Activated naive CD4-positive, alpha-beta T cell treated with anti-CD3 and anti-CD28 coated beads, Interleukin-2, amount 50 U/mL, for 16 hours (primary cell): ENCODE measurements around the gene NFE2L1.
"Not testable (repeated sequence)": the region's sequence is repeated elsewhere in the genome, so short reads cannot be mapped to it uniquely, and the experiment has no call there.

Source experiments
- DNase-seq: peaks from one replicate; pipeline ENCODE4 v3.0.0-alpha.2; 2020

The NFE2L1 gene

DNA sequence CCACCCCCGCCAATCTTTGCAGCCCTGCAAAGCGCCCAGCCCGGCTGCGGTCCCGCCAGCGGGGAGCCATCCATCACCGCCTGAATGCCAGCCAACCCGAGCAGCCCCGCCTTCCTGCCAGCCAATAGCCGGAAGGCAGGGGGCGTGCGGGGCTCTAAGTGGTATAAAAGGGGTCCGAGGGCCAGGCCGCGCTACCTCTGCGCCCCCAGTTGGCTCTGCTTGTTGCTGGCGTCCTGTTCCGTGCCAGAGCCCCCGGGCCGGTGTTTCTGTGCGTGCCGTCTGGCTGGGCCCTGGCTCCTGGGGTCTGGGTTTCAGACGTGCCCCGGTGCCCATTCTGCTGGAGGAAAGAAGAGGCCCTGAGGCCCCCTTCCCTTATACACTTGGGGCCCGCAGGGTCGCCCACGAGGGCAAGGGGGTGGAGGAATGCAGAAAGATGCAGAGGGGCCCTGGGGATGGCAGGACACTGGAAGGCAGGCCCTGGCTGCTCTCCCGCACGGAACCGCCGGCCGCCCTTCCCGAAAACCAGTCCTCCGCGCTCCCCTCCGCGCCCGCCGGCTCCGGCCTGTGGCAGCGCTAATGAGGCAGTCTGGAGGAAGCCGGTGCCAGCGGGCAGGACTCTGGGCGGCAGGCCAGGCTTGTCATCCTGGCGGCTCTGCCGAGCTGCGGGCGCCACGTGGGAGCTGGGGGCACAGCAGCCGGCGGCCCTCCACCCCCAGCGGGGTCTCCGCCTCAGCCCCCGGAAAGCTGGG lies 24.6 kb upstream of the NFE2L1 start:
- peak; percentile 42 for DNase-seq

DNA sequence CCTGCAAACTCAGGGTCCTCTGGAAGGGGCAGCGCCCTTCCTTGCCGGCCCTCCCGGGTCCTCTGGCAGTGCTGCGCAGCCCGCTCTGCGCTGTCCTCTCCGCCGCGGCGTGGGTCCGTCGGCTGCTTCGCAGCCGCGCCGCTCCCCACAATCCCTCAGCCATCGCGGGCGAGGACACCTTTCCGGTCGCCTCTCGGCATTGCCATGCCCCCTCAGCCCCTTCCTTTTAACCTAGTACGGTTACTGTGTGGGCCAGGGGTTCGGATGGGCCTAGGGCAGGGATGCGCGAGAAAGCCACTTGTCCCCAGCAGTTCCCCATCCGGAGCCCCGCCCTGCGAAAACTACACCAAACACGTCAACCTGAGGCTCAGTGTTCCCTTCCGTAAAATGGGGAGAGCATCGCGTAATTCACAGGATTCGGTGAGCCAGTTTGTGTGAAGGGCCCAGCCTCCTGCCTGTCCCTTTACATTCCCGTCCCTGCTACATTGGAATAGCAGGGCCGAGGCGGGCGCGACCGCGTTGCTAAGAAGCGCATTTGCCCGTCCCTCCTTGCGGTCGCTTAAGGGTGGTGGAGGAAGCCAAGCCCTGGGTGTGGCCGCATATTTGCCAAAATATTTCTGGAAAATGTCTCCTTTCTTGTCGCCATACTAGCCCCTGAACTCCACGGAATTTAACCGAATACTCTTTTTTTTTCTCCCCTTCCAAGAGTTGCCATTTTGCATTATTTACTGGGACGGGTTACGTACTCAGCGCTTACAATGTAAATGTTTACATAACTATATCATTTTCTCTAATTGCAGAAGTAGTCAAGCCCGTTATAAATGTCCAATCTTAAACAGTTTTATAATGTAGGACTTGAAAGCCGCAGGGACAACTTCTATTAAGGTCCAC lies 23.8 kb upstream of the NFE2L1 start:
- DNase-seq: peak; percentile 31

DNA sequence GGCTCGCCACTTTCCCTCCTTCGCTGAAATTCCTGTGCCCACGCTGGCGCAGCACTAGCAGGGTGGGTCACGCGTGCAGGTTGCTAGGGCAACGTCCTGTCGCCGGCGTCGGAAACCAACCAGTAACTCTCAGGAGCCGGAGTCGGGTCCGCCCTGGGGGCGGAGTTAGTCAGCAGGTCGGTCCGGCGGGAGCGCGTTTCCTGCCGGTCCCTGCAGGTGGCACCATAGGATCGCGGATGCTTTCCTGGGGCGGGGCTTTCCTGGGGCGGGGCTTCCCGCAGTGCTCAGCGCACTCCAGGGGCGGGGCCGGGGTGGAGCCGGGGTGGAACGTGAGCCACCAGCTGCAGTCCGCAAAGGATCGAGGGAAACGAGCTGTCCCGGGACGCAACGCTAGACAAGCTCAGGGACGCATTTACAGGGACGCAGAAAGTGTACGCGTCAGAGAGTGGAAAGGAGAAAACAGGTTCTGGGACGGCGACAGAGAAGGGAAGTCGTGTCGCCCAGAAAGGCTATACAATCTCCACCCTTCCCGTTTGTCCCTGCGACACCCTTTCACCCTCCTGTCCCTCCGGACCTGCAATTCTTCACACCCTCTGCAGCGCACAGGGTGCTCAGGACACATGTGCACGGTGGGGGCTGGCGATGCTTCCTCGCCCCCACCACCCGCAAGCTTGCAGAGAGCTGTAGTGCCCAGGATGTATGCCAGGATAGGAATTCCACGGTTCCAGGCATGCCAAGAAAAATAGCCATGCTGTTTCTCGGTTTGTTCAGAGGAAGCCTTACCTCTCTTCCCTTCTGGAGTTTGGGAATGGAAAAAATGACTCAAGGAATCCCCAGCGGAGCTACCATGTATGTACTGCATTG lies 22.9 kb upstream of the NFE2L1 start:
- DNase-seq: peak; percentile 97

DNA sequence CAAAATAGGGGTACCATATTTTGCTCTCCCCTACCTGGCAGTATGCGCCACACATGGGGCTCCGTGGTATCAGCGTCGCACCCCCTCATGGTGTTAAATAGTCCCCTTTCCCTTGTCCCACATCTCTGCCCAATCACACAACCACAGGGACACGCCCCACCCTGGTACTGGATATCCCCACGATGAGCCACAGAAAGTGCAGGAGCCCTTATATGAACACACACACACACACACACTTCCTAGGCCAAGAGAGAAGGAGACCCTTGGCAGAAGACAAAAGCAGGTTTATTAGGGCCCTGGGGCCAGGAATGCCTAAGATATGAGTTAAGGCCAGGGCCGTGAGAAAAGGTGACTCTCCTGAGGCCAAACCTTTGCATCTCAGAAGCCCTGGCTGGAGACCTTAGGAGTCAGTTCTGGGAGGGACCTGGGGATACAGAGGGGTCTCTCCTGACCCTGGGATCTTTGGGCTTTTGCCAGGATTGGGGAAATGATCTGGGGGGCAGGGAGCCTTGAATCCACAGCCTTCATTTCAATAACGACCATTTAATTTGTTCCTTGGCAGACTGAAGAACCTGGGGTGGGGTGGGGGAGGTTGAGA lies 22.2 kb upstream of the NFE2L1 start:
- no peak for DNase-seq

DNA sequence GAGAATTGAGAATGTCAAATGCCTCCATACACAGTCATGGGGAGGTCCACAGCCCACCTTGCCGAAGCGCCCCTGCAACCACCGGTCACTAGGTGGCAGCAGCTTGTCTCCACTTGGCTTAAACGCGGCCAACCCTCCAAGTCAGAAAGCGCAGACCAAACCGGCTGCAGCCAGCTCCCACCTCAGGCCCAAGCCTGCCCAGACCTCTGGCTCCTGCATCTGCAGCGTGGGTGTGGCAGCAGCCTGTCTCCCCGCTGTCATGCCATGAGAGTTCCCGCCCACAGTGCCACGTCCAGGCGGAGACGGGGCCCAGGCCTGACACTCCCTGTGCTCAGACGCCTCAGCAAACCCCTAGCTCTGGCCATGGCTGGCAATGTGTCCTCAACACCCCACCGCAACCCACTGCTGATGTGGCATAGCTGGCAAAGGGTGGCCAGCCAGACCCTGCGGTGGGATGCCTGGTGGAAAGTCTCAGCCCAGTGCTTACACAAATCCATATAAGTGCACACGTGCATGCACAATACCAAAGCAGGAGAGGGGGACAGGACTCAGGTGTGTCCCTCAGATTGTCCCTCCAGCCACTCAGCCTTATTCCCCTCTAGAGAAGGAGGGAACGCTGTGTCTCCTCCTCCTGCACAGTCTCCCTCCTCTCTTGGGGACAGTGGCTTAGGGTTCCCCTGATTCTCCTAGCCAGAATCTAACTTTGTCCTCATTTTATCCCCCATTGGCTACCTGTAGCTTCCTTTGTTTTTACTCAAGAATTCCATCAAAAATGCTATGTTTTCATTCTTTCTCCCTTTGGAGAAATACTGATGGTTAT lies 21.4 kb upstream of the NFE2L1 start:
- DNase-seq: peak; percentile 76

DNA sequence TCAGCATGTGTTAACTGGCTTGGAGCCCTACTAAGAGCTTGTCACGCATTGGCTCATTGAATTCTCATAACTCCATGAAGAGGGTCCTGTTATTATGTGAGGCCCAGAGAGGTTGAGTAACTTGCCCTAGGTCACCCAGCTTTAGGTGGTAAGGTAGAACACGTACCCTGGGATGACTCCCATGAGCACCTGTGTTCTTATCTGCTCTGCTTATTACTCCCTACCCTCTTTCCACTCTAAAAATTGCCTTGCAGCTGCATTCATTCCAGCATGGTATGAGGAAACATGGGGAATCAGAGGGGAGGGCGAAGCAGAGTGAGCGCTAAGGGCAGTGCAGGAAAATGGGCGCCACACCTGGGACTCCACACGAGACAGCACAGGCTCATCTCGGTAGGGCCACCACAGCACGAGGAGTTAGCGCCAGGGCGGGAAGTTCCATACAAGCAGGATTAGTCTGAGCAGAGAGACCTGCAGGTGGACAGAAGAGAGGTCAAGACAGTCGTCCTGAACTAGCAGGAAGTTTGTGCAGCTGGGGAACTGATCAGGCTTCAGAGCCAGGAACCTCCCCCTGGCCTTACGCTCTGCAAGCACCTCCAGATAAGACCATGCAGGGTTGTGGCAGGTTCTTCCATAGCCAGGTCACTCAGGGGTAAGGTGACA lies 20.7 kb upstream of the NFE2L1 start:
- DNase-seq: no peak

DNA sequence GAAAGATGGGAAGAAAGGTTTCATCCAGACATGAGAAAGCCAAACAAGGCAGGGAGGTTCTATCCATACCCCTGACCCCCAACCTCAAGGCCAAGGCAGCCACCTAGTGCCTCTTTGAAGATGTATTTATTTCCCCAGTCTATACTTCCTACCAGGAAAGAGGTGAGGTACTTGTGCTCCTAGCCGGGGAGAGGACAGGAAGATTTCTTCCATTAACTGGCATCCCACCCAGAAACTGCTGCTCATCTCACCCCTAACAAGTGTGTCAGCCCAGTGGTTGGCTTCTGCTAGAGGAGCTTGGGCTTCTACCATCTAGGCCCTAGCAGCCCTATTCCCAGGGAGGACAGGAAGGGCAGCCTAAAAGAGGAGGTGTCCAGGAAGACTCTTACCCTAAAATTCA lies 19.4 kb upstream of the NFE2L1 start:
- DNase-seq: no peak

DNA sequence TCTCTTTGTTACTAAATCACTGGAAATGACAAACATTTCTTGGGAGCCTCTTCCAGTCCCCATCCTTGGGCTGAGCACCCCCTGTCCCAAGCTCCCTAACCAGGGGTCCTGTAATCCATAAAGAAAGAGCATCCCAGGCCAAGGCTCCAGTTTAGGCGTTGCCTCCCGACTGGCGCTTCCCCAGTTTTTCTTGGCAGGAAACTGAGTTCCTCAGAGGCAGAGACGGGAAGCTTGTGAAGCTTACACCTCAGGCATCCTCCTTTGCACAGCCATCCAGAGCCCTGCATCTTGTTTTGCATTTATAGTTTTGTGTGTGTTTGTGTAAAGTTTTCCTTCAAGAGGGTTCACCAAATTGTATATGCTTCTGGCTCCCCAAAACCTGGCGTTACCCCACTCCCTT lies 17.6 kb upstream of the NFE2L1 start:
- DNase-seq: no peak

DNA sequence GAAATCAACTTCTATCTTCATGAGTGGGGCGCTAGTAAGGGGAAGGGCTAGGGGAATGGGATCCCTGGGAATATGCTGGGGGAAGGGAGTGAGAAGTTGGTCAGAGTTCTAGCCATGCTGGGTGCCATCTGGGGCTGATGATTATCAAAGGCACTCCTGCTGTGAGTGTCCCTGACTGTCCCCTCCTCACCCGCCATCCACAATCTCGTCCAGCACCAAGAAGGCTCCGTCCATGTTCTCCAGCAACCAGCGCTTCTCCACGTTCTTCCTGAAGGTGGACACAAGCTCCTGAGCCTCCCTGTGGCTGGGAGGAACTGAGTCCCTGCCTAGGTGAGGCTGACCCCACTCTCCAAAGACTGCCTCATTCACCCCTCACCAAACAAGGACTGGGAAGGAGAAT lies 16.2 kb upstream of the NFE2L1 start:
- DNase-seq: no peak

DNA sequence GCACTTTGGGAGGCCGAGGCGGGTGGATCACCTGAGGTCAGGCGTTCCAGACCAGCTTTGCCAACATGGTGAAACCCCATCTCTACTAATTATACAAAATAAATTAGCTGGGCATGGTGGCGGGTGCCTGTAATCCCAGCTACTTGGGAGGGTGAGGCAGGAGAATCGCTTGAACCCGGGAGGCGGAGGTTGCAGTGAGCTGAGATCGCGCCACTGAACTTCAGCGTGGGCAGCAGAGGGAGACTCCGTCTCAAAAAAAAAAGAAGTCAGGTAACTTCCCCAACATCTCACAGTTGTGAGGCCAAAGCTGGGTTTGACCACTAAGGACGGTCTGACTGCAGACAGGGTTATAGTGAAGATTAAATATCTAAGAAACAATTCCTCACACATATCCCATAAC lies 13.4 kb upstream of the NFE2L1 start:
- DNase-seq: not testable (repeated sequence)

DNA sequence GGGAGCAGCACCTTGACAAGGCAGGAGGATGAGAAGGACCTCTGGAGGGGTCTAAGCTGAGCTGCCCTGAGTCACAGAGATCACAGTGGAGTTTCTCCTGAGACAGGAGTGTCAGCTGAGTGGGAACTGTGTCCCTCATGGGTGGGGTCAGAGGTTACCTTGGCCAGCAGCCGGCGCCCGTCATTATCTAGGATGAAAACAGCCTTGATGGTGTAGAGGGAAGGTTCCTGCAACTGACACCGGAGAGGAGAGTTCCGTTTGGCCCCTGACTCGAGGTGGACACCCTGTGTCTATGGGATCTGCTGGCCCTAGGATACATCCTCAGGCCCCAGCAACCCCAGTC lies 11.5 kb upstream of the NFE2L1 start:
- no peak for DNase-seq

DNA sequence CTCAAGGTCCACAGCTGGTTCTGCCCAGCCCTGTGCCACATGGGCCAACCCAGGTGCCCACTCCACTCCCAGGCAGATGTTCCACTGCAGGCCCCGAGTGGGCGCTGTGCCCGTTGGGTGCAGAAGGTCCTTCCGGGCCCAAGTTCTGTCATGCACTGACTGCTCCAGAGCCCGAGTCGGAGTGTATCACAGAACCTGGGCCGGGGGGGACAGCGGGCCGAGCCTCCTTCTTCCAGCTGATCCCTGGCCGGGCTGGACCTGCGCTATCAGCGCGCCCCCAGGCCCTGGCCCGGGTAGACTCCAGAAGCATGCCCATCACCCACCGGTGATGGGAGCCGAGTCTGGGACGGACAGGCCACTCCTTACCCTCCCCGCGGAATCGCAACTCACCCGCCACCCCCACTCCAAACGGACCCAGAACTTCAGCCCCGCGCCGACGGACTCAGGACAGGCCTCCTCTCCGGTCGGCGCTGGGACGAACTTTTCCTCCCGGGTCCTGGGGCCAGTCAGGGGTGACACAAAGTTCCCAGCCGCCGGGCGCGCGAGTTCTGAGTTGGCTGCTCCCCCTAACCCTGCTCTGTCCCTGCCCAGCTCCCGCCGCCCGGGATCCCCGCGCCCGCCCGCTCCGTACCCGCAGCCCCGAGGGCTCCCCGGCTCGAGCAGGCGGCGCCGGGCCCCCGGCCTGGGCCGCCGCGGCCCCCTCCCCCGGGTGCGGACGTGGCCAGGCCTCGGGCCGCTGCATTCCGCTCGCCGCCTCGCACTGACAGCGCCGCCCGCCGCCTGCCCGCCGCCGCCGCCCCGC lies 10.9 kb upstream of the NFE2L1 start, which contains the start of gene COPZ2:
Gene COPZ2 (minus strand): TSS at position 762 of the 802 bp plus-strand sequence. CDS start 20 bp downstream, at position 742.
- peak; percentile 68 for DNase-seq

DNA sequence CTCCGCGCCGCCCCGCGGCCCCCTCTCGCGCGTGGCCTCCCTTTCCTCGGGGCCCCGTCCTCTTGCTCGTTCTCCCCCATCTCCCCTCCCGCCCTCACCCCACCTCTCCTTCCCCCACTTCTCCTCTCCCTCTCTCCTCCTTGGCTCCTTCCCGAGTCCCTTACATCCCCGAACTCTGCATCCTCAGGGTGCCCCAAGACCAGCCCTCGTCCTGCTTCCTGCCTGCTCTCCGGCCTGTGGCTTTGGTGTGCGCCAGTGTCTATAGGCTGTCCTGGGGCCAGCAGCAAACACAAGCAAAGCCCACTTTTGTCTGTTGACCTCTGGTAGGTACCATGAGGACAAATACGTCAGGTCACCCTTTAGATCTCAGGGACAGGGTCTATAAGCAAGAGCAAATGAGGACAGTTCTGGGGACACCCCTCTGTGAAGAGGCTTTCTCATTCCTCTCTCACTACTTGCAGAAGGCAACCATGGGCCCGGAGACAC lies 10.3 kb upstream of the NFE2L1 start:
- no peak for DNase-seq

DNA sequence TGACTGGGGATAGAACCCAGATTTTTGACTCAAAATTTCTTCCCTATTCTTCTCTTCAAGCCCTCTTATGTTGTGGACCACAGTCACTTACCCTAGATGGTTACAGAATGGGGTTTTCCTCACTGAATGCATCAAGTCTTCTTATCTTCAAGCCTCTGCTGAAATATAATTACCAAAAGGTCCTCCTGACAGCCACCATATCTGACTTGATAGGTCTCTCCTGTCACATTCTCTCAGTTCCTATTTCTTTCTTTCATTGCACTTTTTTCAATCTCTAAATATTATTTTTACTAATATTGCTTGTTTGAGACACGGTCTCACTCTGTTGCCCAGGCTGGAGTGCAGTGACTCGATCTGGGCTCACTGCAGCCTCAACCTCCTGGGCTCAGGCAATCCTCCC lies 9.5 kb upstream of the NFE2L1 start:
- DNase-seq: no peak

DNA sequence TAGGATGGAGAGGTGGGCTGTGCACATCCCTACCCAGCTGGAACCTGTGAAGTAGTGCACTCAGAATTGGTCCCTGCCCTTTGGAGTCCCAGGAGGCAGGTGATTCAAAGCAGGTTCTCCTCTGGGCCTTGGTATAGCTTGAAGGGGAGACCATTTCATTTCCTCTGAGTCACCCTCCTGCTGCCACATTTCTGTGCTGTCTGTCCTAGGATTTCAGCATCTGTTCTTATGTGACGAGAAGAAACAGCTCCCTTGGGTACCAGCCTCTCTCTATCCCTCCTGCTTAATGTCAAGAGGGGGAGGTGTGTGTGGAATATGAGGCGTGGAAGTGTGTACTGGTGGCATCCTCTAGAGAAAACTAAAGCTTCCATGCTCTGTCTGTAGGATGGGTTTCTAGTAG lies 5.0 kb upstream of the NFE2L1 start:
- DNase-seq: no peak

DNA sequence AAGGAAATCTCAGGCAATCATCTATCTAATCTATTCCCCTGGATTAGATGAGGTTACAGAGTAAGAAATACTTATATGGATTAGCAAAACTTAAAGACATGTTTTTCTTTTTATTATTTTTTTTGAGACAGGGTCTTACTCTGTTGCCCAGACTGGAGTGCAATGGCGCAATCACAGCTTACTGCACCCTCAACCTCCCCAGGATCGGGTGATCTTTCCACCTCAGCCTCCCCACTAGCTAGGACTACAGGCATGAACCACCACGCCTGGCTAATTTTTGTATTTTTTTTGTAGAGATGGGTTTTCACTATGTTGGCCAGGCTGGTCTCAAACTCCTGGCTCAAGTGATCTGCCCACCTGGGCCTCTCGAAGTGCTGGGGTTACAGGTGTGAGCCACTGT lies 3.3 kb upstream of the NFE2L1 start:
- DNase-seq: no peak

DNA sequence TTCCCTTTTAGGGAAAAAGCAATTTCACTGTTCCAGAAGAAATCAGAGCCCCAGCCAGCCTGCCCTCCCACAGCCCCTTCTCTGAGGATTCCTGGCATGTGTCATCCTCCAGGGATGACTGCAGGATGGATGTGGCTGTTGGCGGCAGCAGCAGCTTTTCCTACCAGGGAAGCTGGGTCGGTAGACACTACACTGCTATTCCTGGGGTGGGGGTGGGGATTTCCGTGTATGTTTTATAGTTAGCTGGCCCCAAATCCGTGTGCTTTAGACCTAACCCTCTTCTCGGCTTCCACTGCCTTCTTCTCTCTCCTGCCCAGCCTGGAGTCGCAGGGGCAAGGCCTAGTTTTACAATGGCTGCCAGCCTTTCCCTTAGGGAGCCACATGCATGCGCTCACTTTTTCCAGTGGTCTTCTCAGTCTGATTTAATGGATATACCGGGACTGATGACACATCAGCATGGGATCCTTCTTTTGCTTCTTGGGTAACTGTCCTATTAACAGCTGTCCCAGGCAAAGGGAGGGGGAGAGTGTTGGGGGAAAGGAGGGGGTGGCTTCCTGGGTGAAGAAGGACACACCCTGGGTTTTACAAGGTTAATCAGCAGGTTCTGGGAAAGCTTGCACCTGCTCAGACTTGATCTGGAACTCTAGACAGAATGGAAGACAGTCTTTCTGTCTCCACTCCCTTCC lies 2.7 kb upstream of the NFE2L1 start:
- DNase-seq: no peak

DNA sequence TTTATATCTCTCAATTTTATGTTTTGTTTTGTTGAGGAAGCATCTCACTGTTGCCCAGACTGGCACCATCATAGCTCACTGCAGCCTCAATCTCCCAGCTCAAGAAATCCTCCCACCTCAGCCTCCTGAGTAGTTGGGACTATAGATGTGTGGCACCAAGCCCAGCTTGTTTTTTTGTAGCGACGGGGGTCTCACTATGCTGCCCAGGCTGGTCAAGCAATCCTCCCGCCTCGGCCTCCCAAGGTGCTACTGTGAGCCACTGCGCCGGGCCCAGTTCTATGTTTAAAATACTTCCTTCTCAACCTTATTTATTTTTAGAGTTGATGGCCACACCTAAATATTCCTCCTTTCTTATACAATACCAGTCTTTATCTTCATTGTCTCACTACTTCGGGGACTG lies 1.9 kb upstream of the NFE2L1 start:
- no peak for DNase-seq

DNA sequence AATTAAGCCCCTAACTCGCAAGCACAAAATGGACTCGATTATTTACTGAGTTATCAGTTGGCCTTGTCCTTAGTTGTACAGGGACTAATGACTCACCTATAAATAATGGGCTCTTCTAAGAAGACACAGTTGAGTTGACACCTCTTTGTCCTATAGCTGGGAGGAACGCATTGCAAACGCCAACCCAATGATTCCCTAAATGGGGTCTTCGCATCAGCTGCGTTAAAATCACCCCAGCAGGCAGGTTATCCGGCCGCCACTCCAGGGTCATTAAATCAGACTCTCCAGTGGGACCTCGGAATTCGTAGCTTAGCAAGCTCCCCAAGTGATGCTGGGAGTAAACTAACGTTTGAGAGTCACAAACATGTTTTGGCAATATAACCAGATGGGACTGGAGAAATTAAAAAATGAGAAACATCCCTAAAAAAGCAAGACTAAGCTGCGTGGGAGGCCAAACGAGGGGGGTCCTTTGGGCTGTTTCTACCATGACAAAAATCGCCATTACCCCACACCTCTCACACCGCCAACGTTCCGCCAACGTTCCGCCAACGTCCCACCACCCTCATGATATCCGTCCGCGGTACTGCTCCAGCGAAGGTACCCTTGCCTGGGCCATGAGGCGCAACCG lies 932 bp upstream of the NFE2L1 start:
- DNase-seq: no peak
